NCI-H187 treated with DMSO at 0.1 percent for 48 hours (cell line): ENCODE measurements around the gene AGFG2.
"Not testable (repeated sequence)": the region's sequence is repeated elsewhere in the genome, so short reads cannot be mapped to it uniquely, and the experiment has no call there.

ENCODE experiments used
- DNase-seq: peaks from one replicate; lab custom pipeline; 2025; lab: John Stamatoyannopoulos, UW

The AGFG2 gene

DNA sequence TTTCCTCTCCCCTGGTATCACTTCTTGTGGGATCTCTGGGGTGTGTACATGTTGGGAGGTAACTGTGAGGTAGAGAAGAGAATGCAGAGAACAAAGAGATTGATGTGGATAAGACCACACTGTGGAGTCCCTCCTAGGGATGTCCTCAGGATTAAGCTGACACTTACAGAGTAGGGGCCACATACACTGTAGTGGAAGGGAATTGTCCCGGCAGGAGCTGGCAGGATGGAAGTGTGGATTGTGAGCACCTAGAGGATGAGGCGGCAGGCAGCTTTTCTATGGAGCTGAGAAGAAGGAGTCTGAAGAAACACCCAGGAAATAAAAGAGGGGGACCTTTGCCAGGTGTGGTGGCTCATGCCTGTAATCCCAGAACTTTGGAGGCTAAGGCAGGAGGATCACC lies 13.5 kb downstream of the AGFG2 start:
- DNase-seq = no peak

- no peak for DNase-seq
Measured at GRCh38 chr7:100553032-100553431, 14.0 kb downstream of the AGFG2 start.

- no peak for DNase-seq
Measured at GRCh38 chr7:100555701-100556100, 16.7 kb downstream of the AGFG2 start.

GRCh38 chr7:100556541-100556940 lies 17.5 kb downstream of the AGFG2 start:
- DNase-seq = no peak

DNA sequence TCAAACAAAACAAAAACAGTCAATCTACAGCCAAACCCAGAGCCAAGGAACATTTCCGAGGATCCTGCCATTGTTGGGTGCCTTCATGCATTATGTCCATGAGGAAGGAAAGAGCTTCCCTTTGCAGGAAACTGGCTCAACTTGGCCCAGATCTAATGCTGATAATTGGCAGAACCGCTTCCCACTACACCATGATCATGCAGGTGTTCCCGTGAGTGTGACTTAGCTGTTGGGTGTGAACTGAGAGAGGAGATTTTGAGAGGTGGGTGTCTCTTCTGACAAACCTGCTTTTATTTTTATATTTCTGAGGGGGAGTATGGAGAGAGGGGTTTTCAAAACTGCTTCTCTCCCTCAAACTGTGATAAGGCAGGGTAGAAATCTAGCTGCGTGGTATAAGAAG lies 20.1 kb downstream of the AGFG2 start:
- DNase-seq = no peak

DNA sequence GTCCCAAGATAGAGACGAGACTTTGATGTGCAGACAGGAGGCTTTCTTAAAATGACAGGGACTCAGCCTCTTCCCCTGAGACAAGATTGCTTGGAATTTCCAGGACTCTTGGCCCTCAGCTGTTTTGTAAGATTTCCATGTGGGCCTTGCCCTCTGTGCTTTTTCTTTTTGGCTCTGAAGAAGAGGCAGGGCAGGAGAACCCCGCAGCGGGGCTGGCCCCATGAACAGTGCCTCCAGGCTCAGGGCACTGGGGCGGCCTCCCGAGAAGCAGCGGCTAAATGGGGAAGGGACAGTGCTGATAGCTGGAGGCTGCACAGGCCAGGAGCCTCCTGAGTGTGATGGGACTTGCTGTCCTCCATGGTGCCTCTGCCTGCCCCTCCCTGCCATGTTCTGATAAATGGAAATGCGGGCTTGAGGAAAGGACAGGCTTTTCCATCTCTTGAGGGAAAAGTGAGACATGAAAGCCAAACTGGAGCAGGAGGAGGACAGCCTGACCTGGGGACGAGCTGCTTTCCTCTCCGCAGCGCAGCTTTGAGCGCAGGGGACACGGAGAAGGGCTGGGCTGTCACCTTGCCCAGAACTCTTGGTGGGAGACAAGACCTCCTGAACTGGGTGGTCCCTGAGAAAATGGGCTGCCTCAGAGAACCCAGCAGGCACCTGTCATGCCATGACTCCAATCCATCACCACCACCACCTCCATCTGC lies 22.6 kb downstream of the AGFG2 start:
- DNase-seq = no peak

DNA sequence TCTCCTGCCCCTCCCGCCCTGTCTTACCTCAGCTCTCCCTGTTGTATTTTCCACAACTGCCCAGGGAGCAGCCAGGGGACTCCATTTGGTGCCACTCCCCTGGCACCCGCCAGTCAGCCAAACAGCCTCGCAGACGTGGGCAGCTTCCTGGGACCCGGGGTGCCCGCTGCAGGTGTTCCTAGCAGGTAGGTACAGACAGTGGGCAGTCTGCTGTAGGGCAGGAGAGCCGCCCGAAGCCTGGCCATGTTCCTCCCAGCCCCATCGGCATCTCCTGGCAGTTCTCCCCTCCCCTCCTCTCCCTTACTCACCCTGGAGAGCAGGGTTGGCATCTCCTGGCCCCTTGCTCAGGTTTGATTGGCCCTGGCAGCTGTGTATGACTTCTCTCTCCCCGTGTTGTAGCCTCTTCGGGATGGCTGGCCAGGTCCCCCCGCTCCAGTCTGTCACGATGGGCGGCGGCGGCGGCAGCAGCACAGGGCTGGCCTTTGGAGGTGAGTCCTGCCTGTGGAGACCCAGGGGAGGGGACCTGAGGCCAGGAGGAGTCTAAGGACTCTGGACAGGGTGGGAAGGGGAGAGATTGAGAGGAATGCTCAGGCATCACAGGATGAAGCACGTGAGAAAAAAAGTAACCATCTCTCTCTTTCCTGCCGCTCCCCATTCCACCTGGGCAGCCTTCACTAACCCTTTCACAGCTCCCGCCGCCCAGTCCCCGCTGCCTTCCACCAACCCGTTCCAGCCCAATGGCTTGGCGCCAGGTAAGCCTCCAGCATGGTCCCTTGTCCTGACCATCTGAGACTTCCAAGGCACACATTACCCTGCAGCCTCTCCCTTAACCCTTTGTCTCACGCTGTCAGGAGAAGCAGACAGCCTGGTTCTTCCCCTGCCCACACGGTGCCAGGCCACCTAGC lies 23.4 kb downstream of the AGFG2 start:
- DNase-seq = no peak

DNA sequence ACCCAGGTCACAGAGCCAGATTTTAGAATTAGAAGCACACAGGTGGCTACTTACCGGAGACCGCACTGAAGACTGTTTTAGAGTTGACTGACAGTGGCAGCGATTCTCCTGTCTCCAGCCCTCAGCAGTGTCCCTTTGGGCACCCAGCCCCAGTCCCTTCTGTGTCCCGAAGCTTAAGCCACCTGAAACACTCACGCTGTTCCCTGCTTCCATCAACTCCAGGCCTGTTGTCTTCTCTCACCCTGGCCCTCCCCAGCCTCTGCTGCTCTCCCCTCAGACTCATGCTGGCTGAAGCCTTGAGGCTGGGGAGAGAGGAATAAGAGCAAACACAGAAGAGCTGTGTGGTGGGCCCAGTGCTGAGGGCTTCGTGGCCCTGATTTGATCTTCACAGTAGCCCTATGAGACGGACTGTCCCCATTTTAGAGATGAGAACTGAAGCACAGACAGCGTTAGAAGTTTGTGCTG lies 24.1 kb downstream of the AGFG2 start:
- no peak for DNase-seq

DNA sequence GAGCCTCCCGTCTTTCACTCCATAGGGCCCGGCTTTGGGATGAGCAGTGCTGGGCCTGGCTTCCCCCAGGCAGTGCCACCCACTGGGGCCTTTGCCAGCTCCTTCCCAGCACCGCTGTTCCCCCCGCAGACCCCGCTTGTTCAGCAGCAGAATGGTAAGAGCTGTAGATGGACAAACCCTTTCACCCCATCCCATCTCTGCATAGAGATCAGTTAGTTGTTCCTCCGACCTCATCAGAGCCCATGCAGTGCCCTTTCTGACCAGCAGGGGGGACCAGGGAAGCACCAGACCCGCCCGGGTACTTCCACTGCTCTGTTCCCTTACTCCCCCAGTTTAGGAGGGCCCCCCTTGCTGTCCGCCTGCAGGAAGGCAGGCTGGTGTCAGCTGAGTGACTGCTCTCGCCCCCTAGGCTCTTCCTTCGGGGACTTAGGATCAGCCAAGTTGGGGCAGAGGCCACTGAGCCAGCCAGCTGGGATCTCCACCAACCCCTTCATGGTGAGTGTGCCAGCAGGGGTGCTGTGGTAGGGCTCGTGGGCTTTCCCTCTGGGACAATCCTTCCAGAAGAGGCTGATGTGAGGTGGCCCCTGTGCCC lies 24.9 kb downstream of the AGFG2 start:
- DNase-seq = peak; percentile 25

GRCh38 chr7:100564405-100564804 lies 25.4 kb downstream of the AGFG2 start:
- not testable (repeated sequence) for DNase-seq

DNA sequence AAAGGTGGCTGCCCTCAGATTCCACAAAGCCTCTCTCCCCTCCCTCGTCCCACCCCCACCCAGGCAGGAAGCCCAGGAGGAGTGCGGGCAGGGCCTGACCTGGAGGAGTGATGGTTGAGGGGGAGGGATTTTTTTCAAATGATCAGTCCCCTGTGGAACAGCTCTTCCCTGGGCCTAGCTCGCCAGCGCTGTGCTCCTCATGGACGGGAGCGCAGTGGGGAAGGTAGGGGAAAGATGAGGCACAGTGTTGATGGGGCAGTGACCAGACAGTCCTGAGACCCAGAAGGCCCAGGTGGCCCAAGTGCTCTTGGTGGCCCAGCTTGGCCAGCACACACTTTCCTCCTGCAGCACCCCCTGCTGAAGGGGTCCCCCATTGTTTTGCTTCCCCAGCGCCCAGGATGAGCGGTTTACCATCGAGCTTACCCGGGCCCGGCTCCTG lies 26.1 kb downstream of the AGFG2 start:
- no peak for DNase-seq

GRCh38 chr7:100566018-100566531 lies 27.1 kb downstream of the AGFG2 start:
- DNase-seq = no peak

- no peak for DNase-seq
Measured at GRCh38 chr7:100567031-100567730, 28.2 kb downstream of the AGFG2 start.

DNA sequence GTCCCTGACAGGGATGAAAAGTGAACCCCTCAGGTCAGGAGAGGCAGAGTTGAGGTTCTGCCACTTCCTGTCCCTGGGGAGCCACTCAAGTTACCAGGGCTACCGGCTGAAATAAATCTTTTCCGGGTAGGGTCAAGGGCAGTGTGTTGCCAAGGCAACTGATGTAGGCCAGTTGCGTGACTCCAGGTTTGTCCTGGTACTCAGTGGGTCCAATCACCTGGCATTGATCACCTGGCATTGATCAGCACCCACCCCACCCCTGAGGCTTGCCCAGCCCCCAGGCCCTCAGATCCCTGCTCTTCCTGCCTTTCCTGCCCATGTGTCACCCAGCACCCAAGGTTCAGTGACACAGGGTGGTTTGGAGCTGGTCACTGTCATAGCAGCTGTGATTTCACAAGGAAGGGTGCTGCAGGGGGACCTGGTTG lies 28.8 kb downstream of the AGFG2 start:
- DNase-seq = no peak

GRCh38 chr7:100568176-100568895 lies 29.3 kb downstream of the AGFG2 start:
- DNase-seq = no peak

- no peak for DNase-seq
Measured at GRCh38 chr7:100568896-100569844, 30.2 kb downstream of the AGFG2 start.

GRCh38 chr7:100570954-100571828 lies 32.2 kb downstream of the AGFG2 start:
- DNase-seq = no peak

GRCh38 chr7:100571829-100572116 lies 32.8 kb downstream of the AGFG2 start:
- DNase-seq = no peak

- no peak for DNase-seq
Measured at GRCh38 chr7:100572281-100572948, 33.4 kb downstream of the AGFG2 start.
